Left hindlimb (tissue), 1 donor: ENCODE data around the gene ZNF823.

Experiments
- DNase-seq: peaks from one replicate; pipeline ENCODE4 v3.0.0-alpha.2; 2018

ZNF823 gene

GRCh38 chr19:11736696-11737095 is 2.0 kb downstream of the ZNF823 start:
- DNase-seq: peak; percentile 37

- DNase-seq: no peak
Measured at GRCh38 chr19:11735375-11735774, 3.4 kb downstream of the ZNF823 start.

GRCh38 chr19:11729586-11729985 is 9.2 kb downstream of the ZNF823 start:
- DNase-seq: no peak

GRCh38 chr19:11722414-11722813 is 16.3 kb downstream of the ZNF823 start:
- DNase-seq: no peak

- DNase-seq: no peak
Measured at GRCh38 chr19:11721681-11722080, 17.1 kb downstream of the ZNF823 start.

- DNase-seq: no peak
Measured at GRCh38 chr19:11710313-11710712, 28.4 kb downstream of the ZNF823 start.

GRCh38 chr19:11708457-11708856 is 30.3 kb downstream of the ZNF823 start:
- DNase-seq: no peak

- DNase-seq: no peak
Measured at GRCh38 chr19:11705474-11705873, 33.3 kb downstream of the ZNF823 start.

GRCh38 chr19:11704626-11705025 is 34.1 kb downstream of the ZNF823 start:
- DNase-seq: no peak

- DNase-seq: no peak
Measured at GRCh38 chr19:11699931-11700794, 38.6 kb downstream of the ZNF823 start.

- no peak for DNase-seq
Measured at GRCh38 chr19:11698231-11698630, 40.5 kb downstream of the ZNF823 start.

GRCh38 chr19:11697284-11697855 is 41.4 kb downstream of the ZNF823 start:
- no peak for DNase-seq

- DNase-seq: peak; percentile 97
Measured at GRCh38 chr19:11694533-11695439, 44.0 kb downstream of the ZNF823 start.

GRCh38 chr19:11693505-11694499 is 44.9 kb downstream of the ZNF823 start:
- DNase-seq: peak; percentile 31

- DNase-seq: no peak
Measured at GRCh38 chr19:11692127-11692790, 46.5 kb downstream of the ZNF823 start.

GRCh38 chr19:11685676-11686650 is 52.8 kb downstream of the ZNF823 start:
- DNase-seq: no peak

GRCh38 chr19:11684987-11685675 is 53.6 kb downstream of the ZNF823 start:
- DNase-seq: no peak

GRCh38 chr19:11680689-11681302 is 58.0 kb downstream of the ZNF823 start:
- DNase-seq: no peak

- DNase-seq: no peak
Measured at GRCh38 chr19:11678504-11678903, 60.2 kb downstream of the ZNF823 start.
